Mesenchymal stem cell (in vitro differentiated cells and primary cell): Measurements from ENCODE around the gene NAA80.

Experiments used
- DNase-seq: peaks from one replicate; pipeline ENCODE4 v3.0.0-alpha.2; 2013
- H2AFZ ChIP-seq: one replicate; pipeline ENCODE4 v1.6.1; 2013; ENCODE audit warnings: low read depth, mild to moderate bottlenecking, control low read depth, inconsistent platforms, low read length, moderate library complexity
- H2AK5ac ChIP-seq: 2 replicates; pipeline ENCODE4 v1.6.1; 2013; ENCODE audit warnings: low read length, moderate library complexity, mild to moderate bottlenecking, inconsistent platforms; ENCODE audit not compliant: severe bottlenecking
- H2BK120ac ChIP-seq: one replicate; pipeline ENCODE4 v1.6.1; 2013; ENCODE audit warnings: low read depth, mild to moderate bottlenecking, inconsistent platforms, low read length, moderate library complexity
- H2BK12ac ChIP-seq, 2 experiments: one replicate each; pipeline ENCODE4 v1.6.1; 2013; ENCODE audit warnings: inconsistent platforms in 2 of 2, low read length in 2 of 2, mild to moderate bottlenecking in 2 of 2, moderate library complexity in 2 of 2, control low read depth in 1 of 2
- H2BK15ac ChIP-seq: one replicate; pipeline ENCODE4 v1.6.1; 2013; ENCODE audit warnings: mild to moderate bottlenecking, low read depth, inconsistent platforms; ENCODE audit not compliant: poor library complexity, severe bottlenecking
- H2BK5ac ChIP-seq: 2 replicates; pipeline ENCODE4 v1.6.1; 2013; ENCODE audit warnings: low read depth, mild to moderate bottlenecking, low read length, control low read depth, inconsistent platforms; ENCODE audit not compliant: poor library complexity, severe bottlenecking
- H3K14ac ChIP-seq, 2 experiments: one replicate each; pipeline ENCODE4 v1.6.1; 2013; ENCODE audit warnings: inconsistent platforms in 2 of 2, low read length in 2 of 2, control low read depth in 1 of 2, mild to moderate bottlenecking in 1 of 2, moderate library complexity in 1 of 2
- H3K18ac ChIP-seq, 2 experiments: one replicate each; pipeline ENCODE4 v1.6.1; 2013; ENCODE audit warnings: inconsistent platforms in 2 of 2, low read length in 2 of 2, control low read depth in 1 of 2, low read depth in 1 of 2, mild to moderate bottlenecking in 1 of 2
- H3K23ac ChIP-seq, 2 experiments: one replicate each; pipeline ENCODE4 v1.6.1; 2013; ENCODE audit warnings: inconsistent platforms in 2 of 2, low read length in 2 of 2, mild to moderate bottlenecking in 2 of 2, moderate library complexity in 2 of 2, control low read depth in 1 of 2
- H3K27ac ChIP-seq: 2 replicates; pipeline ENCODE4 v1.5.1; 2013; ENCODE audit warnings: mild to moderate bottlenecking, moderate library complexity, low read length, control low read depth, inconsistent platforms; ENCODE audit not compliant: poor library complexity, severe bottlenecking
- H3K27me3 ChIP-seq, 2 experiments: 2 replicates each; pipeline versions ENCODE4 v1.6.1 to v1.7.0; 2013; ENCODE audit warnings: low read length in 2 of 2, mild to moderate bottlenecking in 2 of 2, moderate library complexity in 2 of 2, control low read depth in 1 of 2, inconsistent platforms in 1 of 2; ENCODE audit not compliant: control insufficient read depth in 1 of 2, insufficient read depth in 1 of 2
- H3K36me3 ChIP-seq, 2 experiments: 2 replicates each; pipeline versions ENCODE4 v1.6.1 to v1.7.0; 2013; ENCODE audit warnings: low read length in 2 of 2, control low read depth in 1 of 2, inconsistent platforms in 1 of 2, low read depth in 1 of 2, mild to moderate bottlenecking in 1 of 2; ENCODE audit not compliant: insufficient read depth in 2 of 2, control insufficient read depth in 1 of 2
- H3K4ac ChIP-seq, 2 experiments: one replicate each; pipeline ENCODE4 v1.6.1; 2013; ENCODE audit warnings: inconsistent platforms in 2 of 2, low read length in 2 of 2, mild to moderate bottlenecking in 2 of 2, moderate library complexity in 2 of 2, control low read depth in 1 of 2, low read depth in 1 of 2
- H3K4me1 ChIP-seq: 2 replicates; pipeline ENCODE4 v1.6.1; 2013; ENCODE audit warnings: low read depth, low read length, control low read depth; ENCODE audit not compliant: control insufficient read depth, insufficient read depth
- H3K4me2 ChIP-seq: 2 replicates; pipeline ENCODE4 v1.6.1; 2013; ENCODE audit warnings: low read length, mild to moderate bottlenecking, inconsistent platforms; ENCODE audit not compliant: poor library complexity, severe bottlenecking
- H3K4me3 ChIP-seq, 2 experiments: 2 replicates each; pipeline versions ENCODE4 v1.5.1 to v1.7.0; 2013; ENCODE audit warnings: low read length in 2 of 2, mild to moderate bottlenecking in 2 of 2, control low read depth in 1 of 2, low read depth in 1 of 2; ENCODE audit not compliant: insufficient read depth in 1 of 2
- H3K79me1 ChIP-seq: replicated peaks from 2 replicates; pipeline ENCODE4 v1.6.1; 2013; ENCODE audit warnings: mild to moderate bottlenecking, control low read depth, low read length, inconsistent platforms; ENCODE audit not compliant: poor library complexity, severe bottlenecking
- H3K9ac ChIP-seq: 2 replicates; pipeline ENCODE4 v1.7.0; 2013; ENCODE audit warnings: mild to moderate bottlenecking, low read length, moderate library complexity
- H3K9me3 ChIP-seq: 2 replicates; pipeline ENCODE4 v1.7.0; 2013; ENCODE audit warnings: mild to moderate bottlenecking, low read length; ENCODE audit not compliant: control insufficient read depth
- H4K8ac ChIP-seq: one replicate; pipeline ENCODE4 v1.6.1; 2013; ENCODE audit warnings: inconsistent platforms, mild to moderate bottlenecking, low read length, moderate library complexity
- H4K91ac ChIP-seq: one replicate; pipeline ENCODE4 v1.6.1; 2013; ENCODE audit warnings: mild to moderate bottlenecking, low read length, inconsistent platforms
- WGBS: methylation state at CpG from one replicate; pipeline ENCODE4 v1.1.7; 2013; ENCODE audit warnings: mixed read lengths; 5-methylcytosine and 5-hydroxymethylcytosine counted together

Gene NAA80

GRCh38 chr3:50270422-50271224, 28.6 kb downstream of the NAA80 start:
- Histone ChIP-seq H3K79me1 (no peaks in the 10 kb centered on the region), H4K8ac (no peak overlapping the region), H2BK15ac (no peak overlapping the region), H2AFZ (no peak overlapping the region), H3K23ac (peak overlapping the region in 1 of 2 experiments; percentile 27), H3K4me3 (no peak overlapping the region), H3K4me1 (peaks cover 73% of the 10 kb centered on the region), H2BK120ac (no peak overlapping the region), H3K18ac (peak overlapping the region in 1 of 2 experiments; percentile 38), H3K9me3 (no peaks in the 10 kb centered on the region), H3K27ac (no peak overlapping the region), H2BK12ac (peak overlapping the region in 1 of 2 experiments; percentile 45), H3K27me3 (peaks cover 20 to 21% of the 10 kb centered on the region in 2 experiments), H3K9ac (no peak overlapping the region), H3K14ac (no peak overlapping the region), H2AK5ac (peak overlapping the region; percentile 56), H2BK5ac (no peak overlapping the region), H4K91ac (peak overlapping the region; percentile 5), H3K36me3 (no peaks in the 10 kb centered on the region), H3K4me2 (no peak overlapping the region), H3K4ac (peak overlapping the region in 1 of 2 experiments; percentile 22)
- 86% methylated on average over 19 of the region's 19 CpGs for WGBS
- no peak for DNase-seq

GRCh38 chr3:50269977-50270413, 29.2 kb downstream of the NAA80 start:
- Histone ChIP-seq H3K4me1 (peaks cover 73% of the 10 kb centered on the region), H3K4me2 (no peak overlapping the region), H3K27ac (no peak overlapping the region), H3K9ac (no peak overlapping the region), H3K9me3 (no peaks in the 10 kb centered on the region), H2BK12ac (peak overlapping the region in 1 of 2 experiments; percentile 37), H2BK120ac (no peak overlapping the region), H4K91ac (peak overlapping the region; percentile 5), H3K23ac (peak overlapping the region in 1 of 2 experiments; percentile 75), H3K4ac (peak overlapping the region in 1 of 2 experiments; percentile 22), H2AFZ (no peak overlapping the region), H2BK5ac (no peak overlapping the region), H3K18ac (peak overlapping the region in 1 of 2 experiments; percentile 61), H3K36me3 (no peaks in the 10 kb centered on the region), H3K27me3 (peaks cover 13 to 16% of the 10 kb centered on the region in 2 experiments), H2BK15ac (no peak overlapping the region), H4K8ac (no peak overlapping the region), H3K79me1 (no peaks in the 10 kb centered on the region), H2AK5ac (peak overlapping the region; percentile 23), H3K4me3 (no peak overlapping the region), H3K14ac (peak overlapping the region in 1 of 2 experiments; percentile 68)
- 91% methylated on average over 8 of the region's 8 CpGs for WGBS
- DNase-seq: peak; percentile 42

- Histone ChIP-seq H3K9ac (no peak overlapping the region), H3K4me3 (no peak overlapping the region), H3K4me2 (no peak overlapping the region), H3K27me3 (peaks cover 8 to 14% of the 10 kb centered on the region in 2 experiments), H3K4me1 (peaks cover 71% of the 10 kb centered on the region), H3K18ac (peak overlapping the region in 1 of 2 experiments; percentile 38), H3K4ac (no peak overlapping the region), H3K23ac (no peak overlapping the region), H2AFZ (no peak overlapping the region), H2BK120ac (no peak overlapping the region), H3K9me3 (no peaks in the 10 kb centered on the region), H3K27ac (no peak overlapping the region), H2BK15ac (no peak overlapping the region), H2BK12ac (no peak overlapping the region), H2AK5ac (peak overlapping the region; percentile 24), H3K14ac (peak overlapping the region in 1 of 2 experiments; percentile 15), H3K79me1 (no peaks in the 10 kb centered on the region), H3K36me3 (no peaks in the 10 kb centered on the region), H2BK5ac (no peak overlapping the region), H4K91ac (peak overlapping the region; percentile 12), H4K8ac (no peak overlapping the region)
- no peak for DNase-seq
- WGBS: 96% methylated on average over 4 of the region's 4 CpGs
Measured at GRCh38 chr3:50269460-50269859, 29.7 kb downstream of the NAA80 start.

GRCh38 chr3:50268703-50269451, 30.3 kb downstream of the NAA80 start, which contains the start of gene SEMA3B:
TSS of gene SEMA3B (plus strand) at chr3:50269147. CDS start at chr3:50269241, 94 bp downstream.
- peaks cover 2 to 8% of the 10 kb centered on the region in 2 experiments for H3K27me3 ChIP-seq
- H3K4me3 ChIP-seq: peak within 1 kb of the TSS in 1 of 2 experiments; percentile 79
- H2AK5ac ChIP-seq: peak within 1 kb of the TSS; percentile 92
- H2BK12ac ChIP-seq: peak within 1 kb of the TSS in 1 of 2 experiments; percentile 60
- peak within 1 kb of the TSS in 1 of 2 experiments; percentile 75 for H3K23ac ChIP-seq
- H2BK120ac ChIP-seq: peak within 1 kb of the TSS; percentile 80
- no peak within 1 kb of the TSS for H3K4me2 ChIP-seq
- DNase-seq: no peak
- H3K14ac ChIP-seq: peak within 1 kb of the TSS in 1 of 2 experiments; percentile 68
- peak within 1 kb of the TSS; percentile 85 for H4K91ac ChIP-seq
- H3K4me1 ChIP-seq: peaks cover 75% of the 10 kb centered on the region
- H3K9me3 ChIP-seq: no peaks in the 10 kb centered on the region
- no peak within 1 kb of the TSS for H3K9ac ChIP-seq
- H3K36me3 ChIP-seq: no peaks in the 10 kb centered on the region
- 79% methylated on average over 16 of the region's 21 CpGs for WGBS
- no peaks in the 10 kb centered on the region for H3K79me1 ChIP-seq
- no peak within 1 kb of the TSS for H3K4ac ChIP-seq
- H2BK5ac ChIP-seq: no peak within 1 kb of the TSS
- no peak within 1 kb of the TSS for H2AFZ ChIP-seq
- H3K27ac ChIP-seq: no peak within 1 kb of the TSS
- peak within 1 kb of the TSS; percentile 89 for H4K8ac ChIP-seq
- no peak within 1 kb of the TSS for H2BK15ac ChIP-seq
- H3K18ac ChIP-seq: peak within 1 kb of the TSS in 1 of 2 experiments; percentile 61
